ENCODE data around the gene MLX. TPM values are rescaled to one million over a fixed set of nuclear protein-coding genes. Genes with fewer than 3 reads are reported as not detected.

MLX gene
- total RNA-seq, 6 experiments from 2014 or later: 40.7 to 48.3 (median 47.0) TPM

DNA sequence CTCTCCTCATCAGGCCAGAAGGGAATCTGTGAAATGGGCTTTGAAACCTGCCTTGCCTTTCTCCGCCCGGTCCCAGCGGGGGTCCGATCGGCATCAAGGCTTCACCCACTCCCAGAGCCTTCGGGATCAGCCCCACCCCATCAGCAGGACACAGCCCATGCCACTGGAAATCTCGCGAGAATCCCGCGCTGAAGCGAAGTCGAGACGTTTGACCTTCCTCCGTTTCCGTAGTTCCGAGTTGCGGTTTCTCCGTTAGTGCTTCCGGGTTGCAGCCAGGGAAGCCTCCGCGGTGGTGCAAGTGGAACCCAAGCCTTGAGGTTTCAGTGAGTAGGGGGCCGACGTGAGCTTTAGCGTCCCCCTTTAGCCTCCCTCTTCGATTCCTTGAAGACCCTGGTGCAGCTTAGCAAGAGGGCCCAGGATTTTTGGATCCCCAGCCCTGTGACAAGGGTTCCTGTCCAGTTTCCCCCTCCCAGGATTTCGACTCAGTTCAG, 5.0 kb upstream of the MLX start, which contains the start of gene COASY:
TSS of gene COASY (plus strand) at position 252 of the 491 bp plus-strand sequence. CDS start 475 bp downstream, outside the sequence.
- DNase-seq: peak; percentile 96
- peak within 1 kb of the TSS; percentile 90 for H3K27ac Mint-ChIP-seq
- H3K9me3 Mint-ChIP-seq: peaks cover 4% of the 10 kb centered on the region; the same call in 1 of the 2 replicates
- peaks cover 28% of the 10 kb centered on the region for H3K36me3 Mint-ChIP-seq (ENCODE audit: low read depth)
- H3K4me3 Mint-ChIP-seq: peak within 1 kb of the TSS; percentile 92
- H3K4me1 Mint-ChIP-seq (ENCODE audit: low read depth): peaks cover 43% of the 10 kb centered on the region
- no peak for TF ChIP-seq CTCF (IDR thresholded peaks at IDR 0.05)
- peaks cover 2% of the 10 kb centered on the region; the same call in 1 of the 2 replicates for H3K27me3 Mint-ChIP-seq (ENCODE audit: insufficient read depth)

- Mint-ChIP-seq H3K36me3 (ENCODE audit: low read depth) (peaks cover 29% of the 10 kb centered on the region), H3K27me3 (ENCODE audit: insufficient read depth) (peaks cover 2% of the 10 kb centered on the region; the same call in 1 of the 2 replicates), H3K9me3 (peaks cover 4% of the 10 kb centered on the region; the same call in 1 of the 2 replicates), H3K27ac (peak overlapping the region; percentile 90), H3K4me1 (ENCODE audit: low read depth) (peaks cover 44% of the 10 kb centered on the region), H3K4me3 (peak overlapping the region; percentile 92)
- no peak for TF ChIP-seq CTCF (IDR thresholded peaks at IDR 0.05)
- no peak for DNase-seq
Observed at GRCh38 chr17:42562388-42563142, 4.3 kb upstream of the MLX start.

GRCh38 chr17:42563143-42563509, 3.8 kb upstream of the MLX start:
- Mint-ChIP-seq H3K4me1 (ENCODE audit: low read depth) (peaks cover 50% of the 10 kb centered on the region), H3K9me3 (peaks cover 4% of the 10 kb centered on the region; the same call in 1 of the 2 replicates), H3K27me3 (ENCODE audit: insufficient read depth) (peaks cover 2% of the 10 kb centered on the region; the same call in 1 of the 2 replicates), H3K4me3 (peak overlapping the region; percentile 92), H3K27ac (peak overlapping the region; percentile 90), H3K36me3 (ENCODE audit: low read depth) (peaks cover 33% of the 10 kb centered on the region)
- no peak for DNase-seq
- TF ChIP-seq CTCF (IDR thresholded peaks at IDR 0.05): no peak

GRCh38 chr17:42563543-42563942, 3.4 kb upstream of the MLX start:
- H3K4me1 Mint-ChIP-seq (ENCODE audit: low read depth): peaks cover 51% of the 10 kb centered on the region
- peaks cover 4% of the 10 kb centered on the region; the same call in 1 of the 2 replicates for H3K9me3 Mint-ChIP-seq
- no peak for TF ChIP-seq CTCF (IDR thresholded peaks at IDR 0.05)
- H3K27ac Mint-ChIP-seq: peak overlapping the region; percentile 90
- peak overlapping the region; percentile 92 for H3K4me3 Mint-ChIP-seq
- no peak for DNase-seq
- H3K27me3 Mint-ChIP-seq (ENCODE audit: insufficient read depth): peaks cover 2% of the 10 kb centered on the region; the same call in 1 of the 2 replicates
- H3K36me3 Mint-ChIP-seq (ENCODE audit: low read depth): peaks cover 33% of the 10 kb centered on the region

- H3K9me3 Mint-ChIP-seq: peaks cover 4% of the 10 kb centered on the region; the same call in 1 of the 2 replicates
- peaks cover 55% of the 10 kb centered on the region for H3K4me1 Mint-ChIP-seq (ENCODE audit: low read depth)
- H3K27ac Mint-ChIP-seq: peak overlapping the region; percentile 90
- H3K36me3 Mint-ChIP-seq (ENCODE audit: low read depth): peaks cover 37% of the 10 kb centered on the region
- peaks cover 2% of the 10 kb centered on the region; the same call in 1 of the 2 replicates for H3K27me3 Mint-ChIP-seq (ENCODE audit: insufficient read depth)
- H3K4me3 Mint-ChIP-seq: peak overlapping the region; percentile 92
- no peak for TF ChIP-seq CTCF (IDR thresholded peaks at IDR 0.05)
- no peak for DNase-seq
Observed at GRCh38 chr17:42563950-42564349, 3.0 kb upstream of the MLX start.

Data from HFFc6 (cell line).